ENCODE results near the gene SMIM7. TPM values are rescaled to one million over a fixed set of nuclear protein-coding genes. Genes with fewer than 3 reads are reported as not detected.

Gene SMIM7
- total RNA-seq, 6 donors from 2014 or later, result 71.8 to 129 (median 80.4) TPM

GRCh38 chr19:16620018-16620417 lies 39.9 kb downstream of the SMIM7 start:
- DNase-seq (no peak), ATAC-seq (ENCODE audit: low FRiP score in 2 of 2) (no peak)
- peaks cover 38 to 87% (median 48%) of the 10 kb centered on the region in 4 donors for H3K4me1 ChIP-seq
- H3K4me3 ChIP-seq, result no peak overlapping the region
- peaks cover 0 to 10% (median 1%) of the 10 kb centered on the region in 4 donors for H3K36me3 ChIP-seq
- H3K9me3 ChIP-seq, result no peaks in the 10 kb centered on the region
- H3K27ac ChIP-seq, result no peak overlapping the region
- H3K27me3 ChIP-seq, result no peaks in the 10 kb centered on the region
- TF ChIP-seq CTCF (IDR thresholded peaks at IDR 0.05) (no peak), POLR2A (IDR thresholded peaks at IDR 0.05) (no peak), EP300 (IDR thresholded peaks at IDR 0.05) (no peak), POLR2AphosphoS5 (IDR thresholded peaks at IDR 0.05) (no peak)
- 84 to 88% methylated on average over 5 of the region's 5 CpGs for WGBS, 2 donors

- ATAC-seq (ENCODE audit: low FRiP score in 2 of 2) (peak; percentile 14 to 20), DNase-seq (no peak)
- Histone ChIP-seq H3K4me3 (no peak overlapping the region), H3K4me1 (peaks cover 37 to 87% (median 48%) of the 10 kb centered on the region in 4 donors), H3K27me3 (no peaks in the 10 kb centered on the region), H3K27ac (no peak overlapping the region), H3K9me3 (no peaks in the 10 kb centered on the region), H3K36me3 (peaks cover 0 to 4% (median 1%) of the 10 kb centered on the region in 4 donors)
- TF ChIP-seq POLR2A (IDR thresholded peaks at IDR 0.05), result no peak
- no peak for TF ChIP-seq EP300 (IDR thresholded peaks at IDR 0.05)
- TF ChIP-seq POLR2AphosphoS5 (IDR thresholded peaks at IDR 0.05), result no peak
- TF ChIP-seq CTCF (IDR thresholded peaks at IDR 0.05), result no peak
- WGBS, 2 donors, result 31 to 55% methylated on average over 6 to 7 of the region's 7 CpGs
Measured at GRCh38 chr19:16619457-16619856, 40.5 kb downstream of the SMIM7 start.

GRCh38 chr19:16618248-16618647 lies 41.7 kb downstream of the SMIM7 start:
- Histone ChIP-seq H3K9me3 (no peaks in the 10 kb centered on the region), H3K4me1 (peaks cover 35 to 85% (median 45%) of the 10 kb centered on the region in 4 donors), H3K4me3 (no peak overlapping the region), H3K27me3 (no peaks in the 10 kb centered on the region), H3K36me3 (no peaks in the 10 kb centered on the region), H3K27ac (no peak overlapping the region)
- ATAC-seq (ENCODE audit: low FRiP score in 2 of 2) (no peak), DNase-seq (no peak)
- 93 to 97% methylated on average over 6 to 7 of the region's 7 CpGs for WGBS, 2 donors
- TF ChIP-seq POLR2AphosphoS5 (IDR thresholded peaks at IDR 0.05) (no peak), CTCF (IDR thresholded peaks at IDR 0.05) (no peak), EP300 (IDR thresholded peaks at IDR 0.05) (no peak), POLR2A (IDR thresholded peaks at IDR 0.05) (no peak)

GRCh38 chr19:16615808-16616207 lies 44.1 kb downstream of the SMIM7 start:
- no peak for TF ChIP-seq EP300 (IDR thresholded peaks at IDR 0.05)
- no peak for TF ChIP-seq CTCF (IDR thresholded peaks at IDR 0.05)
- no peak for TF ChIP-seq POLR2A (IDR thresholded peaks at IDR 0.05)
- TF ChIP-seq POLR2AphosphoS5 (IDR thresholded peaks at IDR 0.05), result no peak
- H3K9me3 ChIP-seq, result no peaks in the 10 kb centered on the region
- H3K4me3 ChIP-seq, result no peak overlapping the region
- H3K36me3 ChIP-seq, result no peaks in the 10 kb centered on the region
- DNase-seq, result no peak
- no peaks in the 10 kb centered on the region for H3K27me3 ChIP-seq
- ATAC-seq (ENCODE audit: low FRiP score in 2 of 2), result no peak
- WGBS, 2 donors, result 50 to 57% methylated on average over 1 of the region's 1 CpG
- no peak overlapping the region for H3K27ac ChIP-seq
- peaks cover 47 to 86% (median 56%) of the 10 kb centered on the region in 4 donors for H3K4me1 ChIP-seq

- Histone ChIP-seq H3K27ac (no peak overlapping the region), H3K4me1 (peaks cover 49 to 90% (median 59%) of the 10 kb centered on the region in 4 donors), H3K27me3 (no peaks in the 10 kb centered on the region), H3K9me3 (no peaks in the 10 kb centered on the region), H3K36me3 (no peaks in the 10 kb centered on the region), H3K4me3 (no peak overlapping the region)
- ATAC-seq (ENCODE audit: low FRiP score in 2 of 2), result no peak
- TF ChIP-seq EP300 (IDR thresholded peaks at IDR 0.05) (no peak), CTCF (IDR thresholded peaks at IDR 0.05) (no peak), POLR2AphosphoS5 (IDR thresholded peaks at IDR 0.05) (no peak), POLR2A (IDR thresholded peaks at IDR 0.05) (no peak)
- no peak for DNase-seq
- WGBS, 2 donors, result 19 to 28% methylated on average over 2 of the region's 2 CpGs
Measured at GRCh38 chr19:16614941-16615340, 45.0 kb downstream of the SMIM7 start.
